Middle frontal gyrus (tissue), 1 donor: Measurements from ENCODE around the gene UBAP1L.
"Not testable (repeated sequence)": the region's sequence is repeated elsewhere in the genome, so short reads cannot be mapped to it uniquely, and the experiment has no call there.

Source experiments
- DNase-seq: peaks from one replicate; pipeline ENCODE4 v3.0.0-alpha.2; 2015; ENCODE audit warnings: low spot score; ENCODE audit errors: extremely low spot score

The UBAP1L gene

GRCh38 chr15:65115086-65115485 is at the start of gene UBAP1L:
TSS of gene UBAP1L (minus strand) at chr15:65115200. CDS start at chr15:65106215, 8,985 bp downstream.
- no peak for DNase-seq

GRCh38 chr15:65164139-65164538 is 49.1 kb upstream of the UBAP1L start:
- DNase-seq = no peak

GRCh38 chr15:65163041-65163440 is 48.0 kb upstream of the UBAP1L start:
- no peak for DNase-seq

- DNase-seq = no peak
Measured at GRCh38 chr15:65156692-65157091, 41.7 kb upstream of the UBAP1L start.

- no peak for DNase-seq
Measured at GRCh38 chr15:65154720-65155119, 39.7 kb upstream of the UBAP1L start.

GRCh38 chr15:65147902-65148301 is 32.9 kb upstream of the UBAP1L start:
- DNase-seq = no peak

GRCh38 chr15:65146438-65146837 is 31.4 kb upstream of the UBAP1L start:
- DNase-seq = no peak

- DNase-seq = not testable (repeated sequence)
Measured at GRCh38 chr15:65138631-65139030, 23.6 kb upstream of the UBAP1L start.

GRCh38 chr15:65137893-65138292 is 22.9 kb upstream of the UBAP1L start:
- DNase-seq = not testable (repeated sequence)

GRCh38 chr15:65137089-65137488 is 22.1 kb upstream of the UBAP1L start:
- not testable (repeated sequence) for DNase-seq

- DNase-seq = no peak
Measured at GRCh38 chr15:65134538-65134937, 19.5 kb upstream of the UBAP1L start.

GRCh38 chr15:65133548-65134200 is 18.7 kb upstream of the UBAP1L start, which contains the start of gene PDCD7:
TSS of gene PDCD7 (minus strand) at chr15:65133808. CDS start at chr15:65133781, 27 bp downstream.
- DNase-seq = peak; percentile 95

- DNase-seq = no peak
Measured at GRCh38 chr15:65132878-65133547, 18.0 kb upstream of the UBAP1L start.

GRCh38 chr15:65130941-65131340 is 15.9 kb upstream of the UBAP1L start:
- no peak for DNase-seq

GRCh38 chr15:65115542-65115941 is 542 bp upstream of the UBAP1L start:
- no peak for DNase-seq

GRCh38 chr15:65110676-65111292 is 4.2 kb downstream of the UBAP1L start:
- no peak for DNase-seq

GRCh38 chr15:65106011-65106590 is 8.9 kb downstream of the UBAP1L start:
- no peak for DNase-seq

GRCh38 chr15:65105038-65105437 is 10.0 kb downstream of the UBAP1L start:
- DNase-seq = no peak

- DNase-seq = no peak
Measured at GRCh38 chr15:65102912-65103311, 12.1 kb downstream of the UBAP1L start.

- DNase-seq = no peak
Measured at GRCh38 chr15:65101891-65102708, 12.9 kb downstream of the UBAP1L start.

GRCh38 chr15:65101411-65101890 is 13.5 kb downstream of the UBAP1L start:
- DNase-seq = peak; percentile 64
